HG03060 (cell line): ENCODE results near the gene SOS2.

Experiments
- ATAC-seq: cut with Tn5 transposase; IDR thresholded peaks from one replicate; pipeline ENCODE4 v1.9.1; 2021; ENCODE audit warnings: low read depth, moderate number of reproducible peaks; ENCODE audit not compliant: unreplicated experiment

SOS2 gene

GRCh38 chr14:50121486-50121885 is 109.9 kb downstream of the SOS2 start:
- no peak for ATAC-seq

GRCh38 chr14:50117456-50117855 is 113.9 kb downstream of the SOS2 start:
- no peak for ATAC-seq

- ATAC-seq: no peak
Measured at GRCh38 chr14:50116966-50117365, 114.4 kb downstream of the SOS2 start.

- ATAC-seq: peak; percentile 77
Measured at GRCh38 chr14:50116181-50116956, 115.0 kb downstream of the SOS2 start, which contains the start of gene VCPKMT. Gene VCPKMT, minus strand, starts transcription at chr14:50116572. Its CDS starts 20 bp downstream, at chr14:50116552.

GRCh38 chr14:50113381-50114035 is 117.9 kb downstream of the SOS2 start:
- ATAC-seq: no peak

GRCh38 chr14:50110323-50111037 is 120.9 kb downstream of the SOS2 start:
- no peak for ATAC-seq

- no peak for ATAC-seq
Measured at GRCh38 chr14:50109342-50109741, 122.0 kb downstream of the SOS2 start.

GRCh38 chr14:50107850-50108249 is 123.5 kb downstream of the SOS2 start:
- ATAC-seq: no peak

- no peak for ATAC-seq
Measured at GRCh38 chr14:50106178-50106577, 125.2 kb downstream of the SOS2 start.

GRCh38 chr14:50103558-50103957 is 127.8 kb downstream of the SOS2 start:
- ATAC-seq: no peak

GRCh38 chr14:50101417-50101816 is 130.0 kb downstream of the SOS2 start:
- no peak for ATAC-seq

GRCh38 chr14:50100805-50101204 is 130.6 kb downstream of the SOS2 start:
- ATAC-seq: no peak

- no peak for ATAC-seq
Measured at GRCh38 chr14:50099335-50099734, 132.0 kb downstream of the SOS2 start.

GRCh38 chr14:50095895-50096294 is 135.5 kb downstream of the SOS2 start:
- no peak for ATAC-seq

- no peak for ATAC-seq
Measured at GRCh38 chr14:50094056-50094755, 137.2 kb downstream of the SOS2 start.

GRCh38 chr14:50093496-50093895 is 137.9 kb downstream of the SOS2 start:
- no peak for ATAC-seq

- no peak for ATAC-seq
Measured at GRCh38 chr14:50092006-50092555, 139.3 kb downstream of the SOS2 start.

- ATAC-seq: no peak
Measured at GRCh38 chr14:50091240-50091913, 140.0 kb downstream of the SOS2 start.

- no peak for ATAC-seq
Measured at GRCh38 chr14:50089208-50089607, 142.2 kb downstream of the SOS2 start.

GRCh38 chr14:50088731-50089130 is 142.6 kb downstream of the SOS2 start:
- ATAC-seq: no peak
